Measurements from ENCODE around the gene CD44. TPM values are rescaled to one million over a fixed set of nuclear protein-coding genes. Genes with fewer than 3 reads are reported as not detected.
A peak's percentile ranks its signal among the peaks of the same experiment; 100 is the strongest.

The CD44 gene
- total RNA-seq, 1 donor from 2014 or later = 613 TPM

DNA sequence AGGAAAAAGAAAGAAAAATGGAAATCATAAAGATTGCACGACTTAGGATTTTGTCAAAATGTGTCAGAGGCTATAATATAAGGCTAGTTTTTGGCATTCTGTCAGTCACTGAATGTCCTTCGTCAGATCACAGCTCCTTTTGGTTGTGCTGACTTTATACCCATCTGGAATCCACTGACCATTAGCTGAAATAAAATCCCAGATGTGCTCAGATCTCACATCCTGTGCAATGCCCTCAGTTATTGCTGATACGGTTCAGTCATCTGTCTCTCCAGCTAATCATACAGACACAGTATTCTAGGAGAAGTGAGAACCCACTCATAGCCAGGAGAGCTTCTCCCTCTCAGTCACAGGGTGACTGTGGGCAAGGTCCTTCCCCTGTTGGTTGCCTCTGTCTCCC lies 11.5 kb downstream of the CD44 start:
- Histone ChIP-seq H3K27ac (no peak overlapping the region), H3K27me3 (ENCODE audit: low read depth) (no peaks in the 10 kb centered on the region), H3K4me1 (peaks cover 90% of the 10 kb centered on the region), H3K4me3 (no peak overlapping the region), H3K36me3 (no peaks in the 10 kb centered on the region), H3K9me3 (no peaks in the 10 kb centered on the region)
- DNase-seq (no peak), ATAC-seq (no peak)
- intact Hi-C loops (cut with DNase I) = no loop called here
- TF ChIP-seq, protein P1, sequence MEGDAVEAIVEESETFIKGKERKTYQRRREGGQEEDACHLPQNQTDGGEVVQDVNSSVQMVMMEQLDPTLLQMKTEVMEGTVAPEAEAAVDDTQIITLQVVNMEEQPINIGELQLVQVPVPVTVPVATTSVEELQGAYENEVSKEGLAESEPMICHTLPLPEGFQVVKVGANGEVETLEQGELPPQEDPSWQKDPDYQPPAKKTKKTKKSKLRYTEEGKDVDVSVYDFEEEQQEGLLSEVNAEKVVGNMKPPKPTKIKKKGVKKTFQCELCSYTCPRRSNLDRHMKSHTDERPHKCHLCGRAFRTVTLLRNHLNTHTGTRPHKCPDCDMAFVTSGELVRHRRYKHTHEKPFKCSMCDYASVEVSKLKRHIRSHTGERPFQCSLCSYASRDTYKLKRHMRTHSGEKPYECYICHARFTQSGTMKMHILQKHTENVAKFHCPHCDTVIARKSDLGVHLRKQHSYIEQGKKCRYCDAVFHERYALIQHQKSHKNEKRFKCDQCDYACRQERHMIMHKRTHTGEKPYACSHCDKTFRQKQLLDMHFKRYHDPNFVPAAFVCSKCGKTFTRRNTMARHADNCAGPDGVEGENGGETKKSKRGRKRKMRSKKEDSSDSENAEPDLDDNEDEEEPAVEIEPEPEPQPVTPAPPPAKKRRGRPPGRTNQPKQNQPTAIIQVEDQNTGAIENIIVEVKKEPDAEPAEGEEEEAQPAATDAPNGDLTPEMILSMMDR (IDR thresholded peaks at IDR 0.05) = no peak

- intact Hi-C loops (cut with DNase I) = no loop called here
- H3K27me3 ChIP-seq (ENCODE audit: low read depth) = no peaks in the 10 kb centered on the region
- H3K9me3 ChIP-seq = no peaks in the 10 kb centered on the region
- peak overlapping the region; percentile 20 for H3K27ac ChIP-seq
- H3K36me3 ChIP-seq = no peaks in the 10 kb centered on the region
- no peak for DNase-seq
- H3K4me3 ChIP-seq = no peak overlapping the region
- peak in 1 of 2 donors; percentile 30 for ATAC-seq
- TF ChIP-seq, protein P1 (IDR thresholded peaks at IDR 0.05) = no peak
- H3K4me1 ChIP-seq = peaks cover 90% of the 10 kb centered on the region
These were observed 12.3 kb downstream of the CD44 start for GRCh38 chr11:35151241-35151640.

DNA sequence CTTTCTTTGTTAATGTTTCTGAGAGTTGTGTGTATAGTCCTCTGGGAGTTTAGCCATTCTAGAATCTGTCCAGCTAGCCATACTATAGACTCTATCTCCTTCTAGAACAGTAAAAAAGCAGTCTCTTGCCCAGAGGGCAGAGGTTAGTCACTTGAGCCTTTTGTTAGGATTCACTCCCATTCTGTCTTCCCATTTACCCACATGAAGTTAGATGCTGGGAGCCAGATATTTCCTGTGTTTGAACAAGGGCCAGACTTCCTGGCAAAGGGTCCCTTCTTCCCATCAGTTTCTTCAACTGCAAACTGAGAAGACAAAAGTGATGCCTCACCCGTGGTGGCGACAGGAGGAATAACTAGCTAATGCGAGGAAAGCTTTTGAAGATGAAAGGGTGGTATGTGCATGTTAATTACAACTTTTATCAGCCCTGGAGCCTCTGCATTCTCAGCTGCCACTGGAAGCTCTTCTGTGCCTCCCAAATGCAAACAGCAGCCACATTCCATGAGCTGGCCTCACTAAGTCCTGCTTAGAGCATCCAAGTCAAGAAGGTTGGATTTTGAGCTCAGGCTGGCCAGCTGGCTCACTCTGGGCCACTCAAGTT lies 12.8 kb downstream of the CD44 start:
- ATAC-seq = no peak
- H3K4me3 ChIP-seq = no peak overlapping the region
- intact Hi-C loops (cut with DNase I) = no loop called here
- H3K9me3 ChIP-seq = no peaks in the 10 kb centered on the region
- no peak for DNase-seq
- TF ChIP-seq, protein P1 (IDR thresholded peaks at IDR 0.05) = no peak
- H3K4me1 ChIP-seq = peaks cover 90% of the 10 kb centered on the region
- H3K27me3 ChIP-seq (ENCODE audit: low read depth) = no peaks in the 10 kb centered on the region
- H3K27ac ChIP-seq = peak overlapping the region; percentile 20
- no peaks in the 10 kb centered on the region for H3K36me3 ChIP-seq

GRCh38 chr11:35152575-35152974 lies 13.6 kb downstream of the CD44 start:
- no peaks in the 10 kb centered on the region for H3K27me3 ChIP-seq (ENCODE audit: low read depth)
- H3K4me1 ChIP-seq = peaks cover 90% of the 10 kb centered on the region
- TF ChIP-seq, protein P1 (IDR thresholded peaks at IDR 0.05) = no peak
- H3K36me3 ChIP-seq = no peaks in the 10 kb centered on the region
- H3K4me3 ChIP-seq = no peak overlapping the region
- H3K9me3 ChIP-seq = no peaks in the 10 kb centered on the region
- DNase-seq (no peak), ATAC-seq (no peak)
- no peak overlapping the region for H3K27ac ChIP-seq
- intact Hi-C loops (cut with DNase I) = no loop called here

GRCh38 chr11:35153280-35153679 lies 14.3 kb downstream of the CD44 start:
- Histone ChIP-seq H3K36me3 (no peaks in the 10 kb centered on the region), H3K4me3 (no peak overlapping the region), H3K27me3 (ENCODE audit: low read depth) (no peaks in the 10 kb centered on the region), H3K9me3 (no peaks in the 10 kb centered on the region), H3K4me1 (peaks cover 93% of the 10 kb centered on the region), H3K27ac (no peak overlapping the region)
- intact Hi-C loops (cut with DNase I) = no loop called here
- TF ChIP-seq, protein P1 (IDR thresholded peaks at IDR 0.05) = no peak
- ATAC-seq (no peak), DNase-seq (no peak)
